ENCODE results near the gene ARRDC5.

- TF ChIP-seq CTCF (IDR thresholded peaks at IDR 0.05): no peak
- TF ChIP-seq POLR2A (IDR thresholded peaks at IDR 0.05): no peak
- no peak for TF ChIP-seq POLR2AphosphoS5 (IDR thresholded peaks at IDR 0.05; ENCODE audit: insufficient read depth in 1 of 2, low read depth in 1 of 2)
These were observed 43.0 kb downstream of the ARRDC5 start for GRCh38 chr19:4859697-4860096.
